Panc1 (cell line): Measurements from ENCODE around the gene SLC9A1. TPM values are rescaled to one million over a fixed set of nuclear protein-coding genes. Genes with fewer than 3 reads are reported as not detected.

Source experiments
- ATAC-seq: fragments of 200-7000 bp; cut with Tn5 transposase; 2 replicates; pipeline ENCODE4 v1.9.1; 2020; ENCODE audit warnings: mild to moderate bottlenecking, moderate library complexity
- BruUV-seq: library from RNA; stranded (reverse); fragments of 400-500 nt; replicated peaks from 2 replicates; lab custom pipeline; 2021; lab: Mats Ljungman, UMichigan
- CTCF ChIA-PET: fragments of 300-600 bp; sonication (Branson Sonifier 250); formaldehyde crosslinking; loops from one replicate; lab custom pipeline; 2022; ENCODE audit warnings: antibody characterized with exemption; lab: Charles Lee
- POLR2A ChIA-PET: fragments of 300-600 bp; sonication (Branson Sonifier 250); formaldehyde crosslinking; loops from one replicate; lab custom pipeline; 2022; ENCODE audit warnings: antibody characterized with exemption; lab: Charles Lee
- DNase-seq: peaks from one replicate; pipeline ENCODE4 v3.0.0-alpha.2; 2010; ENCODE audit warnings: low read depth, low spot score
- H3K27ac ChIP-seq: 2 replicates; pipeline ENCODE4 v1.5.1; 2011; ENCODE audit warnings: mild to moderate bottlenecking, low read length, inconsistent platforms
- H3K27me3 ChIP-seq: fragments of 200-500 bp; sonication (Bioruptor generic); 2 replicates; pipeline ENCODE4 v1.6.0; 2014; ENCODE audit warnings: low read length, inconsistent platforms; ENCODE audit not compliant: control insufficient read depth, insufficient read depth
- H3K36me3 ChIP-seq: fragments of 200-500 bp; sonication (Bioruptor generic); 2 replicates; pipeline ENCODE4 v1.5.1; 2014; ENCODE audit warnings: inconsistent platforms, mild to moderate bottlenecking, low read length, moderate library complexity; ENCODE audit not compliant: control insufficient read depth, insufficient read depth
- H3K4me1 ChIP-seq: 2 replicates; pipeline ENCODE4 v1.5.1; 2011; ENCODE audit warnings: inconsistent platforms, mild to moderate bottlenecking, low read length, moderate library complexity; ENCODE audit not compliant: control insufficient read depth, insufficient read depth
- H3K4me3 ChIP-seq, 2 experiments: 2 replicates each; pipeline ENCODE4 v1.5.1; 2011 to 2012; ENCODE audit warnings: low read depth in 2 of 2, low read length in 2 of 2, mild to moderate bottlenecking in 2 of 2, inconsistent platforms in 1 of 2, moderate library complexity in 1 of 2
- H3K9me3 ChIP-seq: fragments of 200-500 bp; sonication (Bioruptor generic); 2 replicates; pipeline ENCODE4 v1.5.1; 2014; ENCODE audit warnings: low read depth, mild to moderate bottlenecking, inconsistent platforms, low read length, moderate library complexity; ENCODE audit not compliant: control insufficient read depth, insufficient read depth
- CTCF ChIP-seq: fragments of 450-650 bp; IDR thresholded peaks from 2 replicates; pipeline ENCODE4 v1.5.1; 2017; ENCODE audit warnings: mild to moderate bottlenecking
- POLR2AphosphoS5 ChIP-seq: IDR thresholded peaks from 2 replicates; pipeline ENCODE4 v1.6.1; 2012; ENCODE audit warnings: mild to moderate bottlenecking, low read depth, low read length, moderate library complexity
- REST ChIP-seq, 2 experiments: IDR thresholded peaks; 2 replicates each; pipeline ENCODE4 v1.6.1; 2011 to 2012; ENCODE audit warnings: low read depth in 2 of 2, control low read depth in 1 of 2, low read length in 1 of 2, mild to moderate bottlenecking in 1 of 2, moderate library complexity in 1 of 2; ENCODE audit not compliant: insufficient read depth in 1 of 2
- SIN3A ChIP-seq: IDR thresholded peaks from 2 replicates; pipeline ENCODE4 v1.6.1; 2012; ENCODE audit warnings: low read depth, mild to moderate bottlenecking, low read length, moderate library complexity, borderline replicate concordance; ENCODE audit not compliant: insufficient read depth
- TCF7L2 ChIP-seq: IDR thresholded peaks from 2 replicates; pipeline ENCODE4 v1.6.1; 2011; ENCODE audit warnings: mild to moderate bottlenecking, low read depth, low read length, inconsistent platforms
- in situ Hi-C: cut with HindIII; loops from 2 replicates; pipeline ENCODE4 v1.10.0; 2016; ENCODE audit warnings: low sequenced_read_pairs, low pct_unique_long_range_greater_than_20kb
- intact Hi-C: fragments of 100-400 bp; cut with micrococcal nuclease; formaldehyde crosslinking; loops from one replicate; pipeline ENCODE4 v1.10.0; 2022; ENCODE audit not compliant: unreplicated experiment
- total RNA-seq: library from RNA; stranded (reverse); gene quantifications from one replicate; pipeline ENCODE4 v1.2.1, GENCODE V29; 2021; ENCODE audit not compliant: unreplicated experiment

Gene SLC9A1
- total RNA-seq, 1 experiment from 2014 or later = 31.3 TPM

DNA sequence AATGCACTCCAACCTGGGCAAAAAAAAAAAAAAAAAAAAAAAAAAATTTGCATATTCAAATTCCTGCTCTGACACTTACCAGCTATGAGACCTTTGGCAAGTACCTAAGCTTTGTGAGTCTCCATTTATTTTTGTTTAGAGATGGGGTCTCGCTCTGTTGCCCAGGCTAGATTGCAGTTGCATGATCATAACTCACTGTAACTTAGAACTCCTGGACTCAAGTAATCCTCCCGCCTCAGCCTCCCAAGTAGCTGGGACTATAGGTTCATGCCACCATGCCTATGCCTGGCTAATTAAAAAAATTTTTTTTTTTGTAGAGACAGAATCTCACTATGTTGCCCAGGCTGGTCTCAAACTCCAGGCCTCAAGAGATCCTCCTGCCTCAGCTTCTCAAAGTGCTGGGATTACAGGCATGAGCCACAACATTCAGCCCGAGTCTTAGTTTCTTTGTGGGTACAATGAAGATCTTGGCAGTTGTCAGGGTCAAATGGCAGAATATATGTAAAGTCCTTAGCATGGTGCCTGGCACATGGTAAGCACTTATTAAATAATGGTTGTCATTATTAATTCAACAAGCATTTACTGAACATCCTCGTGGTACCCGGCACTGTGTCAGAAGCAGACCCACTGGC, 88.8 kb downstream of the SLC9A1 start:
- Histone ChIP-seq H3K36me3 (no peaks in the 10 kb centered on the region), H3K4me1 (no peaks in the 10 kb centered on the region), H3K27me3 (no peaks in the 10 kb centered on the region), H3K4me3 (no peak overlapping the region), H3K27ac (no peak overlapping the region), H3K9me3 (no peaks in the 10 kb centered on the region)
- no peak for DNase-seq
- no TSS peak for BruUV-seq
- intact Hi-C loops (no loop called here), in situ Hi-C loops (no loop called here)
- TF ChIP-seq POLR2AphosphoS5 (no peak), REST (IDR thresholded peaks at IDR 0.05; ENCODE audit: insufficient read depth in 1 of 2, low read depth in 2 of 2, low read length in 1 of 2) (no peak), TCF7L2 (no peak), SIN3A (no peak), CTCF (no peak)
- ChIA-PET POLR2A (interaction anchor here (0.6 to 0.7 kb wide), 2 partner anchors 117 to 234 kb away, joined by 4 to 9 read pairs; no protein-coding TSS in a partner anchor), CTCF (interaction anchor here (0.6 kb wide), 2 partner anchors 12 to 28 kb away, joined by 3 read pairs; no protein-coding TSS in a partner anchor)
- no peak for ATAC-seq

DNA sequence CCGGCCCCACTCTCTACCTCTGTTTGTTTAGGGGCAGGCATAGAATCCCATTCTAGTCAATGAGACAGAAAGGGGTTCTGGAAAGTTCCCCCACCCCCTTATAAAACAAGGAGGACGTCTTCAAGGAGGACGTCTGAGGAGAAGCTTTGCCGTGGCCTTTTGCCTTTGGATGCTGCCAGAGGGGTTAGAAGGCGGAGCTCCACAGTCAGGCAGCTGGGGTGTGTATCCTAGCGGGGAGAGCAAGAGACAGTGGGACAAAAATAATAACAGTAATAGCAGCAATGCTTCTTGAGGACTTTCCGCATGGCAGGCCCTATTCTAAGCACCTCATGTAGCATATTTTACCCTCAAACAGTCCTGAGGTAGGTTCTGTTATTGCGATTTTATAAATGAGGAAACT, 94.0 kb downstream of the SLC9A1 start:
- in situ Hi-C loops = no loop called here
- ChIA-PET POLR2A (no interaction called here), CTCF (no interaction called here)

More for the DNA sequence above, 94.0 kb downstream of the SLC9A1 start:
- H3K27me3 ChIP-seq = no peaks in the 10 kb centered on the region
- TF ChIP-seq CTCF (no peak), SIN3A (no peak), REST (IDR thresholded peaks at IDR 0.05; ENCODE audit: insufficient read depth in 1 of 2, low read depth in 2 of 2, low read length in 1 of 2) (no peak), TCF7L2 (no peak), POLR2AphosphoS5 (no peak)
- no peaks in the 10 kb centered on the region for H3K4me1 ChIP-seq
- no peak overlapping the region for H3K4me3 ChIP-seq
- no peaks in the 10 kb centered on the region for H3K36me3 ChIP-seq
- ATAC-seq = no peak
- no peak for DNase-seq
- no peak overlapping the region for H3K27ac ChIP-seq
- intact Hi-C loops = no loop called here
- H3K9me3 ChIP-seq = no peaks in the 10 kb centered on the region
- BruUV-seq = no TSS peak
